ENCODE data around the gene DISP3. TPM values are rescaled to one million over a fixed set of nuclear protein-coding genes. Genes with fewer than 3 reads are reported as not detected.

The DISP3 gene
- polyA plus RNA-seq, 4 donors = 0.81 to 2.1 (median 1.4) TPM

DNA sequence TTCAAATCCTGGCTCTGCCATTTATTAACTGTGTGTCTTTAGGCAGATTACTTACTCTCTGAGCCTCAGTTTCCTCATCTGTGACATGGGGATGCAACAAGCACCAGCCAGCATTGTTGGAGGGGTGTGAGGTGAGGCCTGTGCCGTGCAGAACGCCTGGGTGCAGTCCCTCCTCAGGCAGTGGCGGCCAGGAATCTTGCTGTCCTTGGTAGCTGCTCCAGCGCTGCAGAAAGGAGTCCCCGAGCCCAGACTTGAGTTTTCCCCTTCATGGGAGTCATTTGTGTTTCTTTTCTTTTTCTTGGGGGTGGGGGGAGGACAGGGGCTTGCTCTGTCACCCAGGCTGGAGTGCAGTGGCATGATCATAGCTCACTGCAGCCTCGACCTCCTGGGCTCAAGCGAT, 46.6 kb downstream of the DISP3 start:
- DNase-seq (ENCODE audit: low read depth in 4 of 4, low spot score in 3 of 4) = no peak

- no peak for DNase-seq (ENCODE audit: low read depth in 4 of 4, low spot score in 3 of 4)
Measured at GRCh38 chr1:11526071-11526895, 47.3 kb downstream of the DISP3 start.

DNA sequence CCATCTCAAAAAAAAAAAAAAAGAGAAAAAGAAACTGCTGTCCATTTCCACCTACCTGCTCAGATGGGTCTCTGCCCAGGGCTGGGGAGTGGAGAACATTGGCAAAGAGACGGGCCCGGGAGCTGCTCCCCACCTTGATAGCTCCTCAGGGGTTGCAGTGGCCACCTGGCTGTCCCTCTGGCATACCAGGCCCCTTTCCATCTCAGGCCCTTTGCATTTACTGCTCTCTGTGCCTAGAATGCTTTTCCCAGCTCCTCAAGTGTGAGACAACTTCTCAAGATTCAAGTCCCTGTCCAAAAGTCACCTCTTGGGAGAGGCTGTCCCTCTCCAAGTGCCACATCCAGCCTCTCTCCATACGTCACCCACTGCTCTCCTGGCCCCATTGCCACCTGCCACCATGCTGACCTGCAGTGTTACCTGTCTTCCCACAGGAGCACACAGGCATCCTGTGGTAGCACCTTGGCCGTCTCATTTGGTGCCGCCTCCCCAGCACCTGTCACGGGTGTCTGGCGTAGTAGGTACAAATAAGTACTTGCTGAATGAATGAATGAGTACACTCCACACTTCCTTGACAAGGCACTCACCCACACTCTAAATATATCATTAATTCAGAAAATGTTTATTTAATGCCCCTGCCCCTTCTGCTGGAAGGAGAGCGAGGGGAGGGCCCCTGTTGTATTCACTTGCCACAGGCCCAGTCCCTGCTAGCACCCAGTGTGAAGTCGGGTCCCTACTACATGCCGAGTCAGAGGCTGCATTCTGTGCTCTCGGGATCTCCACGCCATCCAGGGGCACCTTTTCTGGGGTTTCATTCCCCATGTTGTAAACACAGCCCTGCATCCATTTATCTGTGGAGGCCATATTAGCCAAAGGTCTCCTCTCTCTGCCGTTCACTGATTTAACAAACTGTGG, 48.8 kb downstream of the DISP3 start:
- DNase-seq (ENCODE audit: low read depth in 4 of 4, low spot score in 3 of 4) = no peak

DNA sequence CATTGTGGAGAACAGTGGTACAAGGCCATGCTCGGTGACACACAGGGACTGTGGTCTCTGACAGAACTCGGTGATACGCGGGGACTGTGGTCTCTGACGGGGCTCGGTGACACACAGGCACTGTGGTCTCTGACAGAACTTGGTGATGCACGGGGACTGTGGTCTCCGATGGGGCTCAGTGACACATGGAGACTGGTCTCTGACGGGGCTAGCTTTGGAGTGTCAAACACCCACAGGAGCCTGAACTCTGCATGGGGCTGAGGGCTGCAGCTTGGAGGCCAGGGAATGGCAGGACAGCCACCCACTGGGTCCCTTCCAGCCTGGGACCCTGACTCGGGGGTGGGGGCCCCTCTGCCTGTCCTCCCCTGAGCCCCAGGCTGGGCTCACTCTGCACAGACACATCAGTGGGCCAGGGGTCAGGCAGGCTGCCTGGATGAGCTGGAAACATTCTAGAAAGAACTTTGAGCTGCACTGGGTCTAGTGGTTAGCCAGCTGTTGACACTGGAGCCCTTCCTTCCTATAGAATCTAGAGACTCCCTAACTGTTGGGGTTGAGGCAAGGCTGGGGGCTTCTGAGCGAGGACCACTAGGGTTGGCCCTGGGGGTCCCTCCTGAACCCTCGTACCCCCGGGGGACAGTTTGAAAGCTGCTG, 49.8 kb downstream of the DISP3 start:
- no peak for DNase-seq (ENCODE audit: low read depth in 4 of 4, low spot score in 3 of 4)

GRCh38 chr1:11529330-11529729, 50.4 kb downstream of the DISP3 start:
- no peak for DNase-seq (ENCODE audit: low read depth in 4 of 4, low spot score in 3 of 4)

DNA sequence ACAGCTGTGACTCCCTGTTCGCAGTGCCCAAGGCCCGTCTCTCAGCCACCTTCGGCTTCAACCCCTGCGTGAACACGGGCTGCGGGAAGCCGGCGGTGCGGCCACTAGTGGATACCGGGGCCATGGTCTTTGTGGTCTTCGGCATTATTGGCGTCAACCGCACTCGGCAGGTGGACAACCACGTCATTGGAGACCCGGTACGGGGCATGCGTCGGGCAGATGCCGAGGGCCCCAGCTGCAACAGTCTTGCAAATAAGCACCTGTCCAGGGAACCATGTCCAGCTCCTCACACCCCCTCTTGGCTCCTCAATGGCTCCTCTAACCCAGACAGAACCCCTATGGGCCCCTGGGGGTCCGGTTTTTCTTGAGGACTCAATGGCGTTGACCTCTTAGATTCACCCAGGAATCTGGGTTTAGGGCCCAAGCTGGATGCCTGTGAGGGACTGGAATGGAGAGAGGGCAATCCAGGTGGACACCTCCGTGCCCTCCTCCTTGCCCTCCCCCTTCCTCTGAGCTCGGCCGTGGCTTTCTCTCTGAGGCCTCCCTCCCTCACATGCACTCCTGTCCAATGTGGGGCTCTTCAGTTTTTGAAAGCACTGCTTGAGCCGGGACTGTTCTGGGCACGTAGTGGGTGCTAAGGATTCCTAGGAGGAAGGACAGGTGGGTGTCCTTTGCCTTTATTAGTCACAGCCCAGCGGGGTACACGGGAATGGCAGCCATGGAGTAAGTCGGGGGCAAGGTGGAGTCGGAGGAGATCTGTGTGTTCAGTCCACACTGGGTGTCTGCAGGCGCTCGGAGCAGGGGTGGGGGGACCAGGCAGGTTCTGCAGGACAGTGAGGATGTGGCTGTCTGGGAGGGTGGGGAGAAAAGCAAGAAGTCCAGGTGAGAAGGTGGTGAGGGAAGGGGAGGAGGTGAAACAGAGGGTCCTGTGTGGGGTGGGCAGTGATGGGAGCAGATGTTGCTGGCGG, 51.1 kb downstream of the DISP3 start:
- no peak for DNase-seq (ENCODE audit: low read depth in 4 of 4, low spot score in 3 of 4)

DNA sequence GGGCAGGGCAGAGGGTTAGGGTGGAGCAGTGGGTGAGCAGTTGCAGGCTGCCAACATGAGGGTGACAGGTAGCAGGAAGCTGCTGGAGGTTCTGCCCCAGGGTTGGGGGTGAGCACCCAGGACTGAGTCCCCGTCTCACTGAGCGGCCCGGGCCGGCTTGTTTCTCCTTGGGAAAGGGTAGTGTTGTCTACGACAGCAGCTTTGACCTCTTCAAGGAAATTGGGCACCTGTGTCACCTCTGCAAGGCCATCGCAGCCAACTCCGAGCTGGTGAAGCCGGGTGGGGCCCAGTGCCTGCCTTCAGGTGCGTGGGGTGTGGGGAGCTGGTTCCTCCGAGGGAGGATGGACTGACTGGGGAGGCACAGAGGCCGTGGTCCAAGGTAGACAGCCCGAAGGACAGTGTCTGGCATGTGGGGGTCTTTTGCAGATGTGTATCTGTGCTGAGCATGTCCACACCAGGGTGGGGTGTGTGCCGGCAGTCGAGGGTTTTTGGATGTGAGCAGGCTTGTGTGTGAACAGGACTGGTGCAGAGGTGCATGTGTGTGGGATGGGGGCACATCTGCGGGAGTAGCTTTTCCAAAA, 51.9 kb downstream of the DISP3 start:
- DNase-seq (ENCODE audit: low read depth in 4 of 4, low spot score in 3 of 4) = no peak

DNA sequence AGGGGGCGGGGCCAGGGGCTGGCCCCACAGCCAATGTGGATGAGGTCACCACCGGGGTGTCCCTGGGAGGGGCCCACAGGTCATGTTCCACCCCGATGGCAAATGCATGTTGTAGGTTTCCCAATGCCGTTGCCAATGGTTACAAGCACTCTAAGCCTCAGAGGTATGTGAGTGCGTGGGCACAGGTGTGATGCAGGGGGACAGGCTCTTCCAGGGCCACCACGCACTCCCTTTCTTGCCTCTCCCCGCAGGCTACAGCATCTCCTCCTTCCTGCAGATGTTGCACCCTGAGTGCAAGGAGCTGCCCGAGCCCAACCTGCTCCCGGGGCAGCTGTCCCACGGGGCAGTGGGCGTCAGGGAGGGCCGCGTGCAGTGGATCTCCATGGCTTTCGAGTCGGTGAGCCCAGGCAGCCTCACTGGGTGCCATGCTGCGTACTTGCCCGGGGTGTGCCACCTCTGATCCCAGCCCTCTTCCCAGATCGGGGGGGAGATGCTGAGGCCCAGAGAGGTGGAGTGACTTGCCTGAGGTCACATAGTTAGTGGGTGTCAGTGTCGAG, 52.4 kb downstream of the DISP3 start:
- DNase-seq (ENCODE audit: low read depth in 4 of 4, low spot score in 3 of 4) = no peak

DNA sequence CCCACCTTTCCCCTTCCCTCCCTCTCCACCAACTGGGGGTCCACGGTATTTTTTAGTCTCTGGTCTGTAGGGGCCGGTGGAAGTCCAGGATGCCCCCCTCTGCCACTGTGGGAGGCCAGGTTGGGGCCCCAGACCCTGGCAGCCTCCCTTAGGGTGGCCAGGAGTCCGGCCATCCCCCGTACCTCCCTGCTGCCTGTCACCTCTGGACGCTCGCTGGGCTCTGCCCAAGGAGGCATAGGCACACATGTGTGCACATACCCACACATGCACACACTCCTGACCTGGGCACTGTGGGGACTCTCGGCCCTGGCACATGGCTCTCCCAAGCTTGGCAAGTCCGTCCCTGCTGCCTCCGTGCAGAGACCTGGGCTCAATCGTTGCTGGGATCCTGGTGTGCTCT, 53.0 kb downstream of the DISP3 start:
- DNase-seq (ENCODE audit: low read depth in 4 of 4, low spot score in 3 of 4) = no peak

DNA sequence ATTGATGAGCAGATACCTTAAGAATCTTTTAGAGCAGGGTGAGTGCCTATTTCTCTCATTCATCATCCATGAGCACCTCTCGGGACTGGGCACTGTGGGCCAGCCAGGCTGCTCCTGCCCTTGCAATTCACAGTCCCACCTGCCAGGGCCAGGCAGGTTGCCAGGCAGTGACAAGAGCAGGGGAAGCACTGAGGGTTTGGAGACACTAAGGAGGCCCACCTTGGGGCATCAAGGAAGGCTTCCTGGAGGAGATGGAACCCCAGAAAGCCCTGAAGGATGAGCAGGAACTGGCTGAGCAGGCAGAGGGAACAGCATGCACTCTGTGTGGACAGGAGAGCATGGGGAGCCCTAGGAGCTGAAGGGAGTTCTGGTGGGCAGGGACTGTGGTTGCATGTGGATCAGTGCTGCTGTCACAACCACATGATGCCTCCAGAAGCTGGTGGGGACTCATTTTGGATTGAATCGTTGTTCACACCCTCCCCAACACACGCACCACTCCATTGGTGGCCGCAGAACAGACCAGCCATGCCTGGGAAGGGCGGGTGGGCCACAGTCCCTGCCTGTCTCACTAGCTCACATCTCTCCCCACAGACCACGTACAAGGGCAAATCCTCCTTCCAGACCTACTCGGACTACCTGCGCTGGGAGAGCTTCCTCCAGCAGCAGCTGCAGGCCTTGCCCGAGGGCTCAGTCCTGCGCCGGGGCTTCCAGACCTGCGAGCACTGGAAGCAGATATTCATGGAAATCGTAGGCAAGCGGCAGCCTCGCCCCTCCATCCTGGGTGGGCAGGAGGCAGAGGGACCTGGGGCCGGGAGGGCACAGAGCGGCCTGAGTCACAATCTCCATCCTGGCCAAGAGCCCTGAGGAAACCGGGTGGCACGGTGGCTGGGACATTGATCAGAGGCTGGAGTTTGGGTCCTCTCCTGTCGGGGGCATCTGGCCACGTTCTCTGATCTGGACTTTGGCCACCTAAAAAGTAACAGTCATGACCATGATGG, 55.1 kb downstream of the DISP3 start:
- DNase-seq (ENCODE audit: low read depth in 4 of 4, low spot score in 3 of 4) = no peak

GRCh38 chr1:11534846-11535245, 55.9 kb downstream of the DISP3 start:
- DNase-seq (ENCODE audit: low read depth in 4 of 4, low spot score in 3 of 4) = no peak

- DNase-seq (ENCODE audit: low read depth in 4 of 4, low spot score in 3 of 4) = no peak
Measured at GRCh38 chr1:11535316-11535715, 56.4 kb downstream of the DISP3 start.

DNA sequence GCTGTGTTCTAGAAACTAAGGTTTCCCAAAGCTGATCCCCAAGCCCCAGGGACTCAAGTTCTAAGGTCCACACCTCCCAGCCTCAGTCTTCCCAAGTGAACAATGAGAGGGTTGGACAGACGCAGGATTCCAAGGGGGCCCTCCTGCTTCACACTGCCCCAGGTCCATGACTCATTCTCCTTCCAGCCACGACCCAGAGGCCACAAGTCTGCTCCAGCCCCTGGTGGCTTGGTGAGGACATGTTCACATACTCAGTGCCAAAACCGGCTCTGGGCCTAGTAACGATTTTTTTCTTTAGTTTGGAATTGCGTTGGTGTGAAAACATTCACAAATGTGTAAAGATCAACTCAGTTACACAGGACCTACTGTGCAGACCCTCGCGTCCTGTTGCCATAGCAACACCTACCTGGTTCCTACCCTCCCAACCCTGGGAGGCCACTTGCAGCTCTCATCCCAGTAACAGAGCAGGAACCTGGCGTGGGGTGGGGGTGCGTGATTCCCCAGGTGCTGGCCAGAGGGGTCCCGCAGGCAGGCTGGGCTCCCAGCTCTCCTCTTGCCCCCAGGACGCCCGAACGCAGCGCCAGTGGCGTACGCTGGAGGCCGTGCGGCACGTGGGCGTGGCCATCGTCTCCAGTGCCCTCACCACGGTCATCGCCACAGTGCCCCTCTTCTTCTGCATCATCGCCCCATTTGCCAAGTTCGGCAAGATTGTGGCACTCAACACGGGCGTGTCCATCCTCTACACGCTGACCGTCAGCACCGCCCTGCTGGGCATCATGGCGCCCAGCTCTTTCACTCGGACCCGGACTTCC, 57.0 kb downstream of the DISP3 start:
- no peak for DNase-seq (ENCODE audit: low read depth in 4 of 4, low spot score in 3 of 4)

- no peak for DNase-seq (ENCODE audit: low read depth in 4 of 4, low spot score in 3 of 4)
Measured at GRCh38 chr1:11536573-11537379, 57.8 kb downstream of the DISP3 start.

GRCh38 chr1:11537380-11537764, 58.4 kb downstream of the DISP3 start:
- no peak for DNase-seq (ENCODE audit: low read depth in 4 of 4, low spot score in 3 of 4)

DNA sequence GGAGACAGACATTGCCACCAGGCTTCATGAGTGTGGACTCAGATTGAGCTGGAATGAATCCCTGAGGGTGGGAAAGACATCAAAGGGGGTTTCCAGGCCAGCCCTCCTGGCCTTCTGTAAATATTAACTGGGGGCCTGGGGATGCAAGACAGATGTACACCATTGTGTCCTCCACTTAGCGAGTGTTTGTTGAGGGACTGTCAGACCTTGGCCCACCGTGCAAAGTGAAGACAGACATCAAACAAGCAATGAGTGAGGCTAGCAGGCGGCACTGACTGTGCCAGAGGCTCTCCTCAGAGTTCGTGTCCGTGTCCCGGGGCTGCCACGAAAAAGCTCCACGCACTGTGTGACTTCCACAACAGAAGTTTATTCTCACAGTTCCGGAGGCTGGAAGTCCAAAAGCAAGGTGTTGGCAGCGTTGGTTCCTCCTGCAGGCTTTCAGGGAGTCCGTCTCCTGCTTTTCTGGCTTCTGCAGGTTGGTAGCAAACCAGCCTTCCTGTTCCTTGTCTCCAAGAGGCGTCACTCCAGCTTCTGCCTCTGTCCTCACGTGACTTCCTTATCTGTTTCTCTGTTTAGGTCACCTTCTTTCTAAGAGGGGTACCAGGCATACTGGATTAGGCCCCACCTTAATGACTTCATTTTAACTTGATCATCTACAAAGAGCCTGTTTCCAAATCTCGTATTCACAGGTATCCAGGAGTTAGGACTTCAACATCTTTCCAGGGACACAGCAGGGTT, 59.1 kb downstream of the DISP3 start:
- DNase-seq (ENCODE audit: low read depth in 4 of 4, low spot score in 3 of 4) = no peak

All from left renal pelvis (tissue), 4 donors.